Fibroblast of villous mesenchyme (primary cell): ENCODE results near the gene CNGA2. TPM values are rescaled to one million over a fixed set of nuclear protein-coding genes. Genes with fewer than 3 reads are reported as not detected.
"Not testable (repeated sequence)": the region's sequence is repeated elsewhere in the genome, so short reads cannot be mapped to it uniquely, and the experiment has no call there.

Experiments used
- DNase-seq: peaks from one replicate; pipeline ENCODE4 v3.0.0-alpha.2; 2010; ENCODE audit warnings: low read depth
- H3K4me3 ChIP-seq: 2 replicates; pipeline ENCODE4 v1.5.1; 2011; ENCODE audit warnings: low read depth, mild to moderate bottlenecking, low read length
- total RNA-seq: library from RNA; depleted of rRNA; stranded (reverse); fragments of >200 nt; gene quantifications from 2 replicates; pipeline ENCODE4 v1.2.3, GENCODE V29; 2012
- TF ChIP-seq, protein P1 (sequence below): IDR thresholded peaks from 2 replicates; pipeline ENCODE4 v1.5.1; 2012; ENCODE audit warnings: low read depth, mild to moderate bottlenecking, low read length; ENCODE audit not compliant: insufficient read depth

The CNGA2 gene
- total RNA-seq, 1 donor = not detected

DNA sequence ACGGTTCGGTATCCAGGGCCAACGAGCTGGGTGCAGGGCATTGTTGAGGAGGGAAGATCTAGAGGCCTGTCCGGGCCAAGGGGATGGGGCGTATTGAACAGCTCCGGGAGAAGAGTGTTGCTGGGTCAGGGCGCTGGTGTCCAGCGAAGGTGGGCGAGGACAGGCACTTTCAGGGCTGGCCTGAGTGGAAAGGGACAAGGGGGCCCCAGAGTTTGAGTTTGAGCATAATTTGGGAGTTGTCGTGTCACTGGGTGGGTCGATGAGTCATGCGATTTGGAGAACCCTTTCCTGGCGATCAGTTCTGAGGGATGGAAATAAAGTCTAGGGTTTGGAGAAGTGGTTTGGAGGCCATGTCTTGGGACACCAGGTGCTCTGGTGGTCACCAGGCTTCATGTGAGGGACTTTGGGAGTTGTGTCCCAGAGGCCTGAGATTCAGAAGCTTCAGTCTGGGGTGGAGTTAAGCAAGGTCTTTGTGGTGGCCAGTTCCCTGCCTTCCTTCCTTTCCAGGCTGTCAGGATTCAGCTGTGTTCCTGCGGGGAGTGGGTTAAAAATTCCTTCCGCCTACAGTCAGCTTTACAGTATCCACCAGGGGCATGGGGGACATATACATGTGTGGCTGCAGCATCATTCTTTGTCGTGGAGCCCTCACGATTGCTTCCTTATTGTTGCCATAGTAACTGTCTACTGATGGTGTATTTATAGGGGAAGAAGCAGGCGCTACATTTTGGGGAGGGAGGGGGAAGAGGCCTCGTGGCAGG is 38.8 kb upstream of the CNGA2 start:
- no peak overlapping the region for H3K4me3 ChIP-seq
- TF ChIP-seq, protein P1, sequence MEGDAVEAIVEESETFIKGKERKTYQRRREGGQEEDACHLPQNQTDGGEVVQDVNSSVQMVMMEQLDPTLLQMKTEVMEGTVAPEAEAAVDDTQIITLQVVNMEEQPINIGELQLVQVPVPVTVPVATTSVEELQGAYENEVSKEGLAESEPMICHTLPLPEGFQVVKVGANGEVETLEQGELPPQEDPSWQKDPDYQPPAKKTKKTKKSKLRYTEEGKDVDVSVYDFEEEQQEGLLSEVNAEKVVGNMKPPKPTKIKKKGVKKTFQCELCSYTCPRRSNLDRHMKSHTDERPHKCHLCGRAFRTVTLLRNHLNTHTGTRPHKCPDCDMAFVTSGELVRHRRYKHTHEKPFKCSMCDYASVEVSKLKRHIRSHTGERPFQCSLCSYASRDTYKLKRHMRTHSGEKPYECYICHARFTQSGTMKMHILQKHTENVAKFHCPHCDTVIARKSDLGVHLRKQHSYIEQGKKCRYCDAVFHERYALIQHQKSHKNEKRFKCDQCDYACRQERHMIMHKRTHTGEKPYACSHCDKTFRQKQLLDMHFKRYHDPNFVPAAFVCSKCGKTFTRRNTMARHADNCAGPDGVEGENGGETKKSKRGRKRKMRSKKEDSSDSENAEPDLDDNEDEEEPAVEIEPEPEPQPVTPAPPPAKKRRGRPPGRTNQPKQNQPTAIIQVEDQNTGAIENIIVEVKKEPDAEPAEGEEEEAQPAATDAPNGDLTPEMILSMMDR = no peak
- DNase-seq = no peak

DNA sequence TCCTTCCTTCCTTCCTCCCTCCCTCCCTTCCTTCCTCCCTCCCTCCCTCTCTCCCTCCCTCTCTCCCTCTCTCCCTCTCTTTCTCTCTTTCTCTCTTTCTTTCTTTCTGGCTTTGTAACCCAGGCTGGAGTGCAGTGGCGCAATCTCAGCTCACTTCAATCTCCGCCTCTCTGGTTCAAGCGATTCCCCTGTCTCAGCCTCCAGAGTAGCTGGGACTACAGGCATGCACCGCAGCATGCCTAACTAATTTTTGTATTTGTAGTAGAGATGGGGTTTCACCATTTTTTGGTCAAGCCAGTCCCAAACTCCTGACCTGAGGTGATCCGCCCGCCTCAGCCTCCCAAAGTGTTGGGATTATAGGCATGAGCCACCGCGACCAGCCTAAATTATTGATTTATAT is 37.5 kb upstream of the CNGA2 start:
- DNase-seq, H3K4me3 ChIP-seq: not testable (repeated sequence)

GRCh38 chrX:151697522-151697921 is 37.0 kb upstream of the CNGA2 start:
- no peak overlapping the region for H3K4me3 ChIP-seq
- TF ChIP-seq, protein P1 = no peak
- DNase-seq = peak; percentile 3

- TF ChIP-seq, protein P1 = no peak
- no peak for DNase-seq
- H3K4me3 ChIP-seq = no peak overlapping the region
These were observed 36.1 kb upstream of the CNGA2 start for GRCh38 chrX:151698485-151698884.

DNA sequence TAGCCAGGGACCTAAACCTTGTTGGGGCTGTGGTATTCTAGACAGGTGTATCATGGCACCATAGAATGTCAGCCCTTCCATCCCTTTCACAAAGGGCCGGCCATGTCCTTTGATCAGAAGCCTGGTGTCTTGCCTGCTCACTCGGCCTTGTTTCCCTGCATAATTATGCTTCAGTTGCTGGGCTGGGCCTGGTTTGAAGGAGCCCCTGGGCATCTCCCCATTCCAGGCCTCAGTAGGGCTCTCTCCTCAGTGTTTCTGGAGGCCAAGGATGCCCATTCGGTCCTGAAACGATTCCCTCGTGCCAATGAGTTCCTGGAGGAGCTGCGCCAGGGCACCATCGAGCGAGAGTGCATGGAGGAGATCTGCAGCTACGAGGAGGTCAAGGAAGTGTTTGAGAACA is 34.8 kb upstream of the CNGA2 start:
- TF ChIP-seq, protein P1 = no peak
- DNase-seq = no peak

GRCh38 chrX:151700581-151700980 is 34.0 kb upstream of the CNGA2 start:
- TF ChIP-seq, protein P1 = no peak
- H3K4me3 ChIP-seq = no peak overlapping the region
- DNase-seq = no peak

More for the DNA sequence above, 34.8 kb upstream of the CNGA2 start:
- no peak overlapping the region for H3K4me3 ChIP-seq

DNA sequence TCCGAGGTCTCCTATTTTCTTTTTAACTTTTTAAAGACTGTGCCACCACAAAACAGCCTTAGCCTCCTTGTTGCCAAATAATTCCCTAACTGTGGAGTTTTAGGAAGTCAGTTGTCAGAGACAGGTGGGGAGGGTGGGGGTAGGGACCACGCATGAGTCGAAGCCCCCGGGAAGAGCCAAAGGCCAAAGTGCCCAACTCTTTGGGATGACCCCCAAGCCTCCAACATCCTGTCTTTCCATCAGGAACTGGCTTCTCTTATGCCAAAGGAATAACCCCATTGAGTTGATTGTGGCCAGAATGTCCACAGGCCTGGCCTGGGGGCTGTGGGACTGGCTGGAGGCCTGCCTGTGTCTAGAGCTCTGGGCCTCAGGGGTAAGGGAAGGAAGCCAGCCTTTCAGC is 33.5 kb upstream of the CNGA2 start:
- TF ChIP-seq, protein P1 = no peak
- no peak for DNase-seq
- no peak overlapping the region for H3K4me3 ChIP-seq
